Measurements from ENCODE around the gene OSBP2. TPM values are rescaled to one million over a fixed set of nuclear protein-coding genes. Genes with fewer than 3 reads are reported as not detected.
A peak's percentile ranks its signal among the peaks of the same experiment; 100 is the strongest.
"Not testable (repeated sequence)": the region's sequence is repeated elsewhere in the genome, so short reads cannot be mapped to it uniquely, and the experiment has no call there.

Gene OSBP2
- total and polyA plus RNA-seq, 3 donors from 2014 or later = 39.5 to 68.0 (median 45.4) TPM

DNA sequence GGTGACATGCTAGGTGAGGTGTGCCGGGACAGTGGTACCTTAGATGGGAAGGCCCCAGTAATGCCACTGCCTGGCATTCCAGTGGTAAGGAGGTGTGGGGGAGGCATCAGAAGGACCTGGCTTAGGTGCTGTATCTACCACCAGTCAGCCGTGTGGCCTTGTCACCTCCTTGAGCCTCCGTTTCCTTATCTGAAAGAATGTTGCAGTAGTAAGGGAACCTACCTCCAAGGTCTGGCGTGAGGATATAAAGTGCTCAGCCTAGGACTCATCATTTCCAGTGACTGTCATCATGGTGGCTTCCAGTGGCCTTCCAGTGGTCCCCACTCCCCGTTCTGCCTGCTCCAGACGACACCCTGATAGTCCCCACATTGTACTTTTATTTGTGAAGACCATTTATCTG is 20.2 kb upstream of the OSBP2 start:
- no peaks in the 10 kb centered on the region for H3K9me3 ChIP-seq
- no peak overlapping the region for H3K27ac ChIP-seq
- H3K4me1 ChIP-seq = peaks cover 17% of the 10 kb centered on the region
- no peak for DNase-seq
- intact Hi-C loops (cut with DNase I; ENCODE audit: low total_unique reads) = no loop called here
- H3K27me3 ChIP-seq = no peaks in the 10 kb centered on the region
- no peak overlapping the region for H3K4me3 ChIP-seq
- H3K36me3 ChIP-seq (ENCODE audit: low read depth, missing control alignments) = no peaks in the 10 kb centered on the region
- 61 to 80% methylated on average over 6 of the region's 6 CpGs for WGBS, 2 donors
- no peak for TF ChIP-seq POLR2A (IDR thresholded peaks at IDR 0.05)
- TF ChIP-seq, protein P1, sequence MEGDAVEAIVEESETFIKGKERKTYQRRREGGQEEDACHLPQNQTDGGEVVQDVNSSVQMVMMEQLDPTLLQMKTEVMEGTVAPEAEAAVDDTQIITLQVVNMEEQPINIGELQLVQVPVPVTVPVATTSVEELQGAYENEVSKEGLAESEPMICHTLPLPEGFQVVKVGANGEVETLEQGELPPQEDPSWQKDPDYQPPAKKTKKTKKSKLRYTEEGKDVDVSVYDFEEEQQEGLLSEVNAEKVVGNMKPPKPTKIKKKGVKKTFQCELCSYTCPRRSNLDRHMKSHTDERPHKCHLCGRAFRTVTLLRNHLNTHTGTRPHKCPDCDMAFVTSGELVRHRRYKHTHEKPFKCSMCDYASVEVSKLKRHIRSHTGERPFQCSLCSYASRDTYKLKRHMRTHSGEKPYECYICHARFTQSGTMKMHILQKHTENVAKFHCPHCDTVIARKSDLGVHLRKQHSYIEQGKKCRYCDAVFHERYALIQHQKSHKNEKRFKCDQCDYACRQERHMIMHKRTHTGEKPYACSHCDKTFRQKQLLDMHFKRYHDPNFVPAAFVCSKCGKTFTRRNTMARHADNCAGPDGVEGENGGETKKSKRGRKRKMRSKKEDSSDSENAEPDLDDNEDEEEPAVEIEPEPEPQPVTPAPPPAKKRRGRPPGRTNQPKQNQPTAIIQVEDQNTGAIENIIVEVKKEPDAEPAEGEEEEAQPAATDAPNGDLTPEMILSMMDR (IDR thresholded peaks at IDR 0.05) = no peak

DNA sequence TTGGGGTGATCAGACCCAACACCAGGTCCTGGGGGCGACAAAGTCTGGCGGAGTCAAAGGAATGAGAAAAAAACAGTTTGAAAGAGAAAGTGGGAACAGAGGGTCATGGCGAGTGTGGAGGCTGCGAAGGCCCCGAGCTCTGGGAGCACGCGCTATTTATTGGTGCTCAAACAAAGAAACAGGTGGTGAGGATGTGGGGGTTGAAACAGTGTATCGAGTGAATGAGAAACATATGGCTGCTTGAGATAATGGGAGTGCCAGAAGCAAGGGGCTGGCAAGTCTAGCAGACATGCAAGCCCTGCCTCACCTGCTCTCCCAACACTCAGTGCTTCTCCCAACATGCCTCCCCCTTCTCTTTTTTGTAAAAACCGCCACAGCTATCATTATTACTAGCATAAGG is 19.2 kb upstream of the OSBP2 start:
- Histone ChIP-seq H3K27me3 (no peaks in the 10 kb centered on the region), H3K4me3 (no peak overlapping the region), H3K9me3 (no peaks in the 10 kb centered on the region), H3K4me1 (peaks cover 24% of the 10 kb centered on the region), H3K36me3 (ENCODE audit: low read depth, missing control alignments) (no peaks in the 10 kb centered on the region), H3K27ac (no peak overlapping the region)
- intact Hi-C loops (cut with DNase I; ENCODE audit: low total_unique reads) = no loop called here
- TF ChIP-seq, protein P1 (IDR thresholded peaks at IDR 0.05) = no peak
- no peak for TF ChIP-seq POLR2A (IDR thresholded peaks at IDR 0.05)
- WGBS, 2 donors = 31 to 35% methylated on average over 9 of the region's 9 CpGs
- peak; percentile 79 for DNase-seq

- H3K36me3 ChIP-seq (ENCODE audit: low read depth, missing control alignments); H3K27me3 ChIP-seq; H3K9me3 ChIP-seq; DNase-seq; intact Hi-C loops (cut with DNase I; ENCODE audit: low total_unique reads); H3K27ac ChIP-seq; H3K4me3 ChIP-seq: not testable (repeated sequence)
- 88 to 93% methylated on average over 3 of the region's 3 CpGs for WGBS, 2 donors
- H3K4me1 ChIP-seq = peaks cover 36% of the 10 kb centered on the region
Measured at GRCh38 chr22:30676565-30676964, 18.1 kb upstream of the OSBP2 start.

DNA sequence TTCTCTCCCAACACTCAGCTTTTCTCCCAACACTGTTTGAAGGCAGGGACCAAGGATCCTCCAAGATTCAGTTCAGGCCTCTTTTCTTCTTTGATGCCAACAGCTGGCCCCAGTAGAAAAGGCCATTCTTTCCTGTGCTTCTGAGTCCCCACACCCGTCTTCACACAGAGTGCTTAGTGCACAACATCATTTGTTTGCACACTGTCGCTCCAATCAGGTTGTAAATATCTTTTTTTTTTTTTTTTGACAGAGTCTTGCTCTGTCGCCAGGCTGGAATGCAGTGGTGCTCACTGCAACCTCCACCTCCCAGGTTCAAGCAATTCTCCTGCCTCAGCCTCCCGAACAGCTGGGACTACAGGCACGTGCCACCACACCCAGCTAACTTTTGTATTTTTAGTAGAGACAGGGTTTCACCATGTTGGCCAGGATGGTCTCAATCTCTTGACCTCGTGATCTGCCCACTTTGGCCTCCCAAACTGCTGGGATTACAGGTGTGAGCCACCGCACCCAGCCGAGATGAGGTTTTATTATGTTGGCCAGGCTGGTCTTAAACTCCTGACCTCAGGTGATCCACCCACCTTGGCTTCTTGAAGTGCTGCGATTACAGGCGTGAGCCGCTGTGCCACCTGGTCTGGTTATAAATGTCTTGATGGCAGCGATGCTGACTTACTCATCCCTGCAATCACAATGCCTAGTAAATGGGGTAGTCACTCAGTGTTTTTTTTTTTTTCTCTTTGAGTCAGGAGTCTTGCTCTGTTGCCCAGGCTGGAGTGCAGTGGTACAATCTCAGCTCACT is 14.6 kb upstream of the OSBP2 start:
- H3K27me3 ChIP-seq; H3K36me3 ChIP-seq (ENCODE audit: low read depth, missing control alignments); intact Hi-C loops (cut with DNase I; ENCODE audit: low total_unique reads); H3K27ac ChIP-seq; H3K4me3 ChIP-seq; H3K9me3 ChIP-seq; DNase-seq: not testable (repeated sequence)
- WGBS, 2 donors = 75 to 86% methylated on average over 12 of the region's 12 CpGs
- H3K4me1 ChIP-seq = peaks cover 37% of the 10 kb centered on the region

DNA sequence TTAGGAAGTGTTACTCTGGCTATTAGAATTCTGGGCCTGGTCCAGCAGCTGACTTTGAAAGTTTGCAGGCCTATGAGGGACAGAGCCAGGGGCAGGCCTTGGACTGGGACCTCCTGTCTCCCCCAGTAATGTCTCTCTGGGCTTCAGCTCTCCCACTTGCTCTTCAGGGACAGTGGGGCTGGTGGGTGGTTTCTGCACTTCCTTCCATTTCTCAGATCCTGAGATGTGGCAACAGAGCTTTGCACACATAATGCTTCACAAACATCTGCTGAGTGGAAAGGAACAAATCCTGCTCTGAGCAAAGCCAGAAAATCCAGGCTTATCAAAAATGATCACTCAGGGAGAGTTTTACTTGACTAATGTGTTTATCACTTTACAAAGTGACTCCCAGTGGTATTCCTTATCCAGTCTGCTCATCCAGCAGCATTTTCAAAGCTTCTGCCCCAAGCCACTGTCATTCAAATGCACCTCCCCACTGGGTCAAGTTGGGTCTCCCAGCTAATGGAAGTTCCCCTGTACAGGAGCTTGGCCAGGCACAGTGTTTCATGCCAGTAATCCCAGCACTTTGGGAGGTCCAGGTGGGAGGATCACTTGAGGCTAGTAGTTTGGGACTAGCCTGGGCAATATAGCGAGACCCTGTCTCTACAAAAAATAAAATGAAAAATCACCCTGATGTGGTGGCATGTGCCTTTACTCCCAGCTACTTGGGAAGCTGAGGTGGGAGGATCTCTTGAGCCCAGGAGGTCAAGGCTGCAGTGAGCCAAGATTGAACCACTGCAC is 13.5 kb upstream of the OSBP2 start:
- intact Hi-C loops (cut with DNase I; ENCODE audit: low total_unique reads) = no loop called here
- Histone ChIP-seq H3K36me3 (ENCODE audit: low read depth, missing control alignments) (no peaks in the 10 kb centered on the region), H3K4me3 (no peak overlapping the region), H3K27ac (no peak overlapping the region), H3K4me1 (peaks cover 34% of the 10 kb centered on the region), H3K9me3 (no peaks in the 10 kb centered on the region), H3K27me3 (no peaks in the 10 kb centered on the region)
- TF ChIP-seq, protein P1 (IDR thresholded peaks at IDR 0.05) = no peak
- no peak for DNase-seq
- WGBS, 2 donors = 75 to 90% methylated on average over 1 of the region's 1 CpG

All from testis (tissue), 3 donors.